Mucosa of rectum (tissue), 2 donors: ENCODE results near the gene KLHDC9.

Experiments used
- H3K27ac ChIP-seq, 2 donors: one replicate each; pipeline ENCODE4 v1.7.0; 2013; ENCODE audit warnings: inconsistent platforms in 2 of 2, low read depth in 2 of 2, low read length in 2 of 2
- H3K27me3 ChIP-seq, 2 donors: one replicate each; pipeline ENCODE4 v1.7.0; 2013; ENCODE audit warnings: low read length in 2 of 2; ENCODE audit not compliant: control insufficient read depth in 2 of 2, insufficient read depth in 2 of 2
- H3K36me3 ChIP-seq, 2 donors: one replicate each; pipeline ENCODE4 v1.7.0; 2013; ENCODE audit warnings: low read length in 2 of 2; ENCODE audit not compliant: control insufficient read depth in 2 of 2, insufficient read depth in 2 of 2
- H3K4me1 ChIP-seq, 2 donors: one replicate each; pipeline ENCODE4 v1.7.0; 2013; ENCODE audit warnings: low read length in 2 of 2, mild to moderate bottlenecking in 1 of 2; ENCODE audit not compliant: control insufficient read depth in 2 of 2, insufficient read depth in 2 of 2
- H3K4me3 ChIP-seq, 2 donors: one replicate each; pipeline ENCODE4 v1.7.0; 2013; ENCODE audit warnings: low read length in 2 of 2
- H3K9ac ChIP-seq, 2 donors: one replicate each; pipeline ENCODE4 v1.7.0; 2013; ENCODE audit warnings: low read length in 2 of 2, low read depth in 1 of 2, mild to moderate bottlenecking in 1 of 2
- H3K9me3 ChIP-seq, 2 donors: one replicate each; pipeline ENCODE4 v1.7.0; 2013; ENCODE audit warnings: low read length in 2 of 2; ENCODE audit not compliant: control insufficient read depth in 2 of 2
- donor health status: healthy.
- donor health status: Normal muscosa, but diverticular disease.

Gene KLHDC9

DNA sequence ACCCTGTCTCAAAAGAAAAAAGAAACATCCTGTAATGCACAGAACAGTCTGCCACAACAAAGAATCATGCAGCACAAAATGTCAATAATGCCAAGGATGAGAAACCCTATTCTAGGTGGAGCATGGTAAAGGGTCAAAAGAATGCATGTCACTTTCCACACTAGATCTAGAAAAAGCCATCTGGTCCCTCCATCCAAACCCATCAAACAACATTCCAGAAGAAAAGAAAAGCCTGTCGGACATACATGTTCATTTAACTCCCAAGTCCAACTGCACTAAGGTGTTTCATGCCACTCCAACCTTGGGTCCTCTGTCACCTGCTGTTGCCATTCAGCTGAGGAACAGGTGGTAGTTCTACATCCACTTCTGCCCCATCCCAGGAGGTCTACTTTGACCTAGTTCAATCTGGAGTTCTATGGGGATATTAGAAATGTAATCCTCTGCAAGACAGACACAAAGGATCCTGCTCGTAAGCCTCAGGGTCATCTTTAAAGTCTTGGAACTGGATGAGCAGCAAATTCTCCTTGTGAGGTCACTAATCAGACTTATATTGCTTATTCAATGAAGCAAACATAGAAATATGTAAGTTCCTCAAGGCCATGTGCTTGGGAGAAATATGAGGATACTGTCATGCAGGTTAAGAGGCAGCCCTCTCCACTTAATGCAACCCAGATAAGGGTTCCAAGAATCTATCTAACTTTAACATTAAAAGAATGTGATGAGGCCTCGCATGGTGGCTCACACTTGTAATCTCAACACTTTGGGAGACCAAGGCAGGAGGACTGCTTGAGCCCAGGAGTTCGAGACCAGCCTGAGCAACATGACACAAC is 30.6 kb downstream of the KLHDC9 start:
- no peak overlapping the region for H3K4me3 ChIP-seq
- peaks cover 11 to 15% of the 10 kb centered on the region in 2 donors for H3K4me1 ChIP-seq
- no peak overlapping the region for H3K27ac ChIP-seq
- no peaks in the 10 kb centered on the region for H3K9me3 ChIP-seq
- H3K9ac ChIP-seq = no peak overlapping the region
- H3K27me3 ChIP-seq = no peaks in the 10 kb centered on the region
- H3K36me3 ChIP-seq = peaks cover 34 to 36% of the 10 kb centered on the region in 2 donors

DNA sequence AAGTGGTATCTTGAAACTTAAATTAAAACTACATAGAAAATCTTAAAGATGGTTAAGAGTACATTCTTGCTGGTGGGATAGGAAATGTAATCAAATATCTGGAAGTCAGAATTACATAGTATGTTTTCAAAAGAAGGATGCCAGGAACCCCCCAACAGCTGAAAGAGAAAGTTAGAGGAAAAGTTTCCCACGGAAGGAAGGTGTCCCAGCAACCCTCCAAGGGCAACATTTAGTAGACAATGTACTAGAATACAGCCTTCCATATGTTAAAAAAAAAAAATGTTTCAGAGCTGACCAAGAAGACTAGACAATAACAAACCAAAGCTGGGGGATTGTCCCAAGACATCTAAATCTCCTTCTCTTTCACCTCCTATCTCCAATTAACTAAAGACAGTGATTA is 32.1 kb downstream of the KLHDC9 start:
- H3K27ac ChIP-seq = no peak overlapping the region
- no peak overlapping the region for H3K9ac ChIP-seq
- H3K36me3 ChIP-seq = peaks cover 27 to 30% of the 10 kb centered on the region in 2 donors
- no peak overlapping the region for H3K4me3 ChIP-seq
- peaks cover 11 to 15% of the 10 kb centered on the region in 2 donors for H3K4me1 ChIP-seq
- H3K9me3 ChIP-seq = no peaks in the 10 kb centered on the region
- no peaks in the 10 kb centered on the region for H3K27me3 ChIP-seq

DNA sequence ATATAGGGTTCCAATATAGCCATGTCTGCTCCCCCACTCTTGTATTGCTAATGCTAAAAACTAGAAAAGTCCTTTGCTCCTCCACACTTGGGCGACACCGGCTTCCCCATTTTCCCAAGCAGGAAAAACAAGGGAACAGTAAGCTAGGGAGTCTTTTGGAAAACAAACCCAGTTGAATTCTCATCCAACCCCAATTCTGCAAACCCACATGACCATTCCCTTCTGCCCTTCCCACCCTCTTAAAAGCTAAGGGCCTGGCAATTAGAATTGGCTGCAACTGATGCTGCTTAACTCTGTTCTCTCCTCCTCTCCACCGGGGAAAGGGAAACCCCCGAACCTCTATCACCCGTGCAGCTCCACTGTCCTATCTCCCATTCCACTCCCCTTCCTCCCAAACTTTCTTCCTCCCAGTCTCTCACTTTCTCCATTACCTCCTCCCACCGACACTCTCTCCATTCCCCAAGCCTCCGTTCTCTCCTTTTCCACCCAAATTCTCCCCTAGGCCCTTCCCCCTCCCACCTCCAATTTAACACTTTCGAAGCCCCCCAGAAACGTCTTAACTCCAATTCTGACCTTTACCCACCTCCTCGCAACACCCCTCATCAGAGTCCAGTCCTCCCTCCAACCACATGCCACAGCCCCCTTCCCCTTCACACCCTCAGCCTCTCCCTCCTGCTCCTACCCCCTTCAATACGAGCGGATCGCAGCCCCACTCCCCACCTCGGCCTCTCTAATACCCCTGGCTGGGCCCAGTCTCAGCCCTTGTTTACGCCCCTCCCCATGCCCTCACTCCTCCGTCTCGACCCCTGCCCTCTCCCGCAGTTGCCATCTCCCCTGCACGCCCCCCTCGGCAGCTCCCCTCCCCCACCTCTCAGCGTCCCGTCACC is 33.6 kb downstream of the KLHDC9 start:
- H3K9ac ChIP-seq = peak overlapping the region; percentile 82
- H3K9me3 ChIP-seq = no peaks in the 10 kb centered on the region
- peak overlapping the region; percentile 92 to 93 for H3K4me3 ChIP-seq
- H3K4me1 ChIP-seq = peaks cover 11 to 15% of the 10 kb centered on the region in 2 donors
- peaks cover 17 to 22% of the 10 kb centered on the region in 2 donors for H3K36me3 ChIP-seq
- H3K27ac ChIP-seq = peak overlapping the region; percentile 93 to 96
- no peaks in the 10 kb centered on the region for H3K27me3 ChIP-seq

DNA sequence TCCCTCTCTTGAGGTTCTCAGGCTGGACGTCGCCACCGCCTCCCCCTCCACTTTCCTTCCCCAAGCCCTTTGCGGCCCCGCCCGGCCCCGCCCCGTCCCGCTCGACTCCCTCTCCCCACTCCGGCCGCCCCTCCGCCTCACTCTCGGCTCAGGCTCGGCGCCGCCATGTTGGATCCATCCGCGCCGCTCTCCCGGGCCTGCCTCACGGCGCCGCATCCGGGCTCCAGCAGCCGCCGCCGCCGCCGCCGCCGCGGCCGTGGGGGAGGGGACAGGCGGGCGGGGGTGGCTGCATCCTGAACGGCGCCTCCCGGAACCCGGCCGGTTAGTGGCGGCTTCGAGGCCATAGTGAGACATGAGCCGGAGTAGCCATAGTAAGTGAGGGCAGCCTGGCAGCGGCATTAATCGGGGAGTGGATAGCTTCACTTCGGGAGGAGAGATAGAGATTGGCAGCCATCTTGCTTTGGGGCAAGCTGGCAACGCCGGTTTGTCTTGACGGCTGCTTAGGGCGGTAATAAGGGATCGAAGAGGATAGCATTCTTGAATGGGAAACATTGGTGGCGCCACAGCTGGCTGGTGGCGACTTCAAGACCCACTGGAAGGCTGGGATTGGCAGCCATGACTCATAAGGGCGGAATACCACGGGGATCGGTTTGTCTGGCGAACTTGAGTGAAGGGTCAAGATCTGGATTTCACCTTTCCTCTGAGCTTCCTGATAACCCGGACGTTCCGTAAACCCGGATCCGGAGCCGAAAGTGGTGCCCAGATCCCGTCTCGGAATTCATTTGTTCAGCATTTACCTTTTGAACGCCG is 34.5 kb downstream of the KLHDC9 start, which contains the start of gene DEDD:
Gene DEDD (minus strand): TSS at position 258 of the 810 bp plus-strand sequence. CDS start 8,205 bp downstream, outside the sequence.
- Histone ChIP-seq H3K9ac (peak within 1 kb of the TSS; percentile 82 to 87), H3K9me3 (no peaks in the 10 kb centered on the region), H3K27me3 (no peaks in the 10 kb centered on the region), H3K27ac (peak within 1 kb of the TSS; percentile 93 to 96), H3K4me3 (peak within 1 kb of the TSS; percentile 92 to 93), H3K4me1 (peaks cover 11 to 12% of the 10 kb centered on the region in 2 donors), H3K36me3 (peaks cover 16% of the 10 kb centered on the region in 2 donors)

DNA sequence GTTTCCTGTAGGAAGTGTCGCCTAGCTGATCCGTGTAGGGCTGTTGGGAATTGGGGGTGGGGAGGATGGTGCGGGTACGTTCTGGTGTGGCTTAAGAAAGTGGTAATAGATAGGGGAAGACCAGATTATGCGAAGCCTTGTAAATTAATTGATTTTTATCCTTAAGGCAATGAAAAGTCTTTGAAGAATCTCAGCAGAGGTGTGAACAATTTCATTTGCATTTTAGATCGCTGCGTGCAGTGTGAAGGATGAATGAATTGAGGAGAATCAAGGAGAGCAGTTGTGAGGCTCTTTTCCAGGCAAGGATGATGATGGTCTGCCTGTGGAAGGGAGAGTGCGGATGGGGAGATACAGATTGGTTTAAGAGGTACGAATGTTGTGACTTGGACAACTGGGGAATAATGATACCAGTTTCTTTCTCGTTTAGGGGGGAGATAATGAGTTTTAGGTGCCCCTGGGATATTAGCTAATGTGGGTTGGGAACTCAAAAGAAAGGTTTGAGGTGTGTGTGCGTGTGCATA is 35.1 kb downstream of the KLHDC9 start:
- Histone ChIP-seq H3K36me3 (peaks cover 9 to 12% of the 10 kb centered on the region in 2 donors), H3K9me3 (no peaks in the 10 kb centered on the region), H3K4me3 (peak overlapping the region; percentile 85 to 92), H3K27me3 (no peaks in the 10 kb centered on the region), H3K9ac (peak overlapping the region; percentile 82 to 87), H3K4me1 (peaks cover 10 to 11% of the 10 kb centered on the region in 2 donors), H3K27ac (peak overlapping the region; percentile 93 to 96)

DNA sequence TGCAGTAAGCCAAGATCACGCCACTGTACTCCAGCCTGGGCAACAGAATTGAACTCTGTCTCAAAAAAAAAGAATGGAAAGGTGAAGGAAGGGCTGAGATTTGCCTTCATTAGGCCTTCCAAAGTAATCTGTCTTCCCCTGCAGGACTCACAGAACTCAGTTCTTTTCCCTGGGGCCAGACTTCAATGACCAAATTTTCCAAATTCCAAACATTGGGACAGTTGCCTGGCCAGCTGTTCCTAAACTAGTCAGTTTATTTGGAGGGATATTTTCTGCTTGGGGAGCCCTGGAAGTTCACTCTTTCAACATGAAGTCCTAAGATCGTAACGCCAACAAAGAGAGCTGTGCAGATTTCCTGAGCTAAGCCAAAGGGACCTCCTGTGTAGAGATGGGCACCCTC is 39.7 kb downstream of the KLHDC9 start:
- Histone ChIP-seq H3K27ac (no peak overlapping the region), H3K27me3 (no peaks in the 10 kb centered on the region), H3K9me3 (no peaks in the 10 kb centered on the region), H3K4me1 (peaks cover 3 to 4% of the 10 kb centered on the region in 2 donors), H3K9ac (no peak overlapping the region), H3K4me3 (no peak overlapping the region), H3K36me3 (no peaks in the 10 kb centered on the region)

DNA sequence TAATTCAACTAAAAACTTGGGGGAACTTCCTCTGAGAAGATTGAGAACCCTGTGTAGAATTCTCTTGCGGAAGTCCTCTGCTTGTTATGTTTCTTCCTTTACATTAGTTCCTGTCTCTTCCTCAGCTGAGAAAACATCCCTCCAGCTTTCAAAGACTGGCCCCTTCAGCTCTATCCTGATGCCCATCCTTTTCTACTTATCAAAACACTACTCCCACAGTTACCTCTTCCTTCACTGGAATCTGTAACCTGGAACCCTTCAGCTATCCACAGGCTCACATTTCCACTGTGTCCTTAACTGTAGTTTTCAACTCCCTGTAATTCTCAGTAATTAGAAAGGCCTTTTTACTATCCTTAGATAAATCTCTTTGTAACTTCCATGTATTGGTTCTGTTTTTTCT is 40.3 kb downstream of the KLHDC9 start:
- H3K27ac ChIP-seq = no peak overlapping the region

DNA sequence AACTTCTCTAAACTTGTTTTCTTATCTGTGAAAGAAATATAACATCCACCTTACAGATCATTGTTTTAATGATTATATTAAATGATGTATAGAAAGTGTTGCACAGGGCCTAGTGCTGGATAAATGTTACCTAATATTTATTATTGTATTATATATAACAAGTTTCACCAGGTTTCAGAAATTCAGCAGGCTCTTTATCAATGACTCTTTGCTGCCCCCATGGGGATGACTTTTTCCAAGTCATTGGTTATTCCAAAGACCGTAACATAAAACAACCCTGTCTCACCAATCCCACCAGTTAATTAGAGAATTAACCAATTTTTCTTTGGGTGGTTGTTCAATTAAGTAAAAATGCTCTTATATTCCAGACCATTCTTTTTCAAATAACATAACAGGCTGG is 41.6 kb downstream of the KLHDC9 start:
- no peak overlapping the region for H3K9ac ChIP-seq
- H3K27me3 ChIP-seq = no peaks in the 10 kb centered on the region
- no peak overlapping the region for H3K27ac ChIP-seq
- H3K4me1 ChIP-seq = no peaks in the 10 kb centered on the region
- H3K4me3 ChIP-seq = no peak overlapping the region
- H3K9me3 ChIP-seq = no peaks in the 10 kb centered on the region
- H3K36me3 ChIP-seq = no peaks in the 10 kb centered on the region

More for the DNA sequence above, 40.3 kb downstream of the KLHDC9 start:
- peaks cover 3 to 4% of the 10 kb centered on the region in 2 donors for H3K4me1 ChIP-seq
- no peaks in the 10 kb centered on the region for H3K9me3 ChIP-seq
- no peaks in the 10 kb centered on the region for H3K36me3 ChIP-seq
- H3K9ac ChIP-seq = no peak overlapping the region
- no peaks in the 10 kb centered on the region for H3K27me3 ChIP-seq
- no peak overlapping the region for H3K4me3 ChIP-seq

DNA sequence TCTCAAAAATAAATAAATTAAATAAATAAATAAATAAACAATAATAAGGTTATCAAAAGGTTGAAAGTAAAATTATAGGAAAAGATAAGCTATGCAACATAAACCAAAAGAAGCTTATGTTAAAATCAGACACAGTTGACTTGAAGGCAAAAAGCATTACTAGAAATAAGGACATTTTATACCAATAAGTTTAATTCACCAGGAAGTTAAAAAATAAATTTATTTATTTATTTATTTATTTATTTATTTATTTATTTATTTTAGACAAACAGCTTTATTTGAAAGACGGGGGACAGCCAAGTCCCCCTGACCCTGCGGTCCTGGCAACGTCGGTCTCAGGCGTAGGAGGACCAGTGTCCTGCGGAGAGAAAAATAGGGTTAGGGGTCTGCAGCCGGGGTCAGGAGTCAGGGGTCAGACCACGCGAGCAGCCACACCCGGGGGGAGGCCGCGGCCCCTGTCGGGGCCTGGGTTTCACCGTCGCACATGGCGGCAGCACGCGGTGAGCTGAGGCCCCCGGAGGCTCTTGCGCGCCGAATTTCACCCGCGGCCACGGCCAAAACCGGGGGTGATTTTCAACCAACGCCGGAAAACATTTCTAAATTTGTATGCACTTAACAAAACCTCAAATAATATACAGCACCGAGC is 42.7 kb downstream of the KLHDC9 start:
- Histone ChIP-seq H3K27ac (no peak overlapping the region), H3K9me3 (no peaks in the 10 kb centered on the region), H3K9ac (no peak overlapping the region), H3K27me3 (no peaks in the 10 kb centered on the region), H3K36me3 (no peaks in the 10 kb centered on the region), H3K4me1 (no peaks in the 10 kb centered on the region), H3K4me3 (no peak overlapping the region)
